GM19397 (cell line): ENCODE results near the gene URB1.
"Not testable (repeated sequence)": the region's sequence is repeated elsewhere in the genome, so short reads cannot be mapped to it uniquely, and the experiment has no call there.

Experiments used
- ATAC-seq: cut with Tn5 transposase; IDR thresholded peaks from one replicate; pipeline ENCODE4 v1.9.1; 2021; ENCODE audit warnings: mild to moderate bottlenecking, moderate library complexity; ENCODE audit not compliant: unreplicated experiment

The URB1 gene

GRCh38 chr21:32392880-32393676 lies at the start of gene URB1:
Gene URB1, minus strand, starts transcription at chr21:32393012. Its CDS starts 102 bp downstream, at chr21:32392910.
- peak; percentile 94 for ATAC-seq

DNA sequence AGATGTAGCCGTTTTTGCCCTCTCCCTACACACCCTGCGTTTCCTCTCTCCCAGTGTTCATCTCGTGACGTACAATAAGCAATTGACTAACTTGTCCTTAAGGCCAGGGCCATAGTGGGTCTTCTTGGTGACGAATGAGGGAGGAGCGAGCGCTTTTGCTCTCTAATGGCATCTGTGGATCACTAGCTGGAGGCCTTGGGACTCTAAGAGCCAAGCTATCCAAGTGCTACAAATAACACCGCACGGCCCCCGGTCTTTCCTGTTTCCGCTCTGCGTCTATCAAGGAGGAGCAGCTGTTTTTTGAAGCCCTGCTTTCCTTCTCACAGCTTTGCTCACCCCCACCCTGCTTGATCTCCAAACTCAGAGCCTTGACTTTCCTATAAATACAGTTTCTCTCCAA lies 44.9 kb upstream of the URB1 start:
- ATAC-seq = no peak

DNA sequence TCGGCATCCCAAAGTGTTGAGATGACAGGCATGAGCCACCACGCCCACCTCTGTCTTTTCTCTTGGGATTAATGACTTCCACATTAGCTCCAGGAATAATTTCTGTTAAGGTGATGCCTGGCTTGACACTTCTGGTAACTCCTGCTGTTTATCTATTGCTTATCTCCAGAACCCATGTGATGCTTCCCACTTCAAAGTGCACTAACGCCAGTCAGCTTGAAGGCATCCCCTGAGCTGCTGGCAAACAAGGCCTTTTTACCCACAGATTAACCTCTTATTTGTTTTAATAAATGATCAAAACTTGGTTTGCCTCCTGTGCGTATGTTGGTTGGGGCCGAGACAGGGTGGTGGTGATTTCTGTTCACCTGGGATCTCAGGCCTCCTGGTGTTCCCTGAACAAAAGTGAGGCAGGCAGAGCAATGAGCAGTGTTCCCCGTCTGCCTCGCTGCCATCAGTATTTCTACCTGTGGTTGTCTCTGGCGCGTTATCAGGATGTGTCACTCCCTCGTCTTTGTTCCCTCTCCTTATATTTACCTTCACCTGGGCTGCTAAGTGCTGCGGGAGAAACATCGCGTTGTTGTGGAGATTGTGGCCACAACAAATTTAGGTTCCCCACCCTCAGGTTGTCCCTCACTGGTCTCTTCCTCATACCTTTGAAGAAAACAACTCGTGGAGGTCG lies 40.3 kb upstream of the URB1 start:
- not testable (repeated sequence) for ATAC-seq

- no peak for ATAC-seq
Measured at GRCh38 chr21:32427958-32428623, 35.3 kb upstream of the URB1 start.

- no peak for ATAC-seq
Measured at GRCh38 chr21:32426592-32427051, 33.8 kb upstream of the URB1 start.

DNA sequence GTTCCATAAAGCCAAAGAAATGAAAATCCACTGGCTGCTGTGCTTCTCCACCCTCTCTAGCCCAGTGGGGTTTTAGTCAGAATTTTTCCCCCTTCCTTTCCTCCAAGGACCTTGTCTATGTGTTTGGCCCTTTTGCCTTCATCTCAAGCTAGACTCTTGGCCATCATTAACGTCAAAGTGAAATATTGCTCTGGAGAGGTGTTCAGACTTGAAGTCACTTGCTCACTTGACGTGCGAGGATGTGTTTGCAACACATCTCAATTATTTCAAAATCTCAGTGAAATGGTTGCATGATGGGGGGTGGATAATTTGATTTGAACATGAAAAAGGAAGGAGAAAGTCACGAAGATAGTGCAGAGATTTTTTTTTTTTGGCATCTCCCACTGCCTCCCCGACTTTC lies 33.3 kb upstream of the URB1 start:
- no peak for ATAC-seq

GRCh38 chr21:32425628-32426027 lies 32.8 kb upstream of the URB1 start:
- ATAC-seq = no peak

- no peak for ATAC-seq
Measured at GRCh38 chr21:32424674-32425073, 31.9 kb upstream of the URB1 start.

- ATAC-seq = no peak
Measured at GRCh38 chr21:32424191-32424535, 31.4 kb upstream of the URB1 start.

GRCh38 chr21:32423320-32424190 lies 30.7 kb upstream of the URB1 start:
- ATAC-seq = no peak

- no peak for ATAC-seq
Measured at GRCh38 chr21:32422064-32422463, 29.3 kb upstream of the URB1 start.

GRCh38 chr21:32418146-32418545 lies 25.3 kb upstream of the URB1 start:
- no peak for ATAC-seq

DNA sequence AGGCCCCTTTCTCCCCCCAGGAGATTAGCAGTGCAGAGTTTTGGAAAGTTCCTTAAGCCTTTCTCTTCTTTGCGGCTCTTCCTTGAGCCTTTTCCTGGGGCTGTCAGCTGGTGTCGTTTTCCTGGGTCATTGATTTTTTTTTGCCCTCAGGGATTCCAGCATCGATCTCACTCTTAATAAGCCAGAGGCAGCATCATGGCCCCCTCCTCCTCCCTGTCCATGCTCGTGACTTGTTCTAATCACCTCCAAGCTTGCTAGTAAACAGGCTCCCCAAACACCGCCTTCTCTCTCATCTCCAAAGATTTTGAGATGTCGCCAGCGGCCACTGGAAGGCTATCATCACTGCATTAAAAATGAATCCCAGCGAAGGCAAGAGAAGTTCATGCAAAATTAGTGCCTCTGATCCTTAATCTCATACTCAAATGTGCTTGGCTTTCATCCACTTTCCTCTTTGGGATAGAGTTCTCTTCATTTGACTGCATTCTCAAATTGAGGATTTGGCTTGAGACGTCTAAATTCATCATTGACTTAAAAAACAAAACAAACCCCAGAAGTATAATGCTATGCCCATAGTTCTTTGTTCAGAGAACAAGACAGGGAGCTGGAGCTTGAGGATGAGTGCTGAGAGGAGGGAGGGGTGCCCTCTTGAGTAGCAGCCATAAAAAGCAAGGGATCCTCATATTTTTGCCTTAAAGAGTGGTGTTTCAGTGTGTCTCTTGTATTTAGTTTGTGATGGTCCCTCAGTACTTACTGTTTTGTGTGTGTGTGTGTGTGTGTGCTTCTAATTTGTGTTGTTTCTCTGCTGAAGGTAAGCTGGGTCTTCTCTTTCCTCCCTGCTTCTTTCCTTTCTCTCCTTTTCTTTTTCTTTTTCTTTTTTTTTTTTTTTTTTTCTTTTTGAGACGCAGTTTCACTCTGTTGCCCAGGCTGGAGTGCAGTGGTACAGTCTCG lies 22.9 kb upstream of the URB1 start:
- ATAC-seq = no peak

DNA sequence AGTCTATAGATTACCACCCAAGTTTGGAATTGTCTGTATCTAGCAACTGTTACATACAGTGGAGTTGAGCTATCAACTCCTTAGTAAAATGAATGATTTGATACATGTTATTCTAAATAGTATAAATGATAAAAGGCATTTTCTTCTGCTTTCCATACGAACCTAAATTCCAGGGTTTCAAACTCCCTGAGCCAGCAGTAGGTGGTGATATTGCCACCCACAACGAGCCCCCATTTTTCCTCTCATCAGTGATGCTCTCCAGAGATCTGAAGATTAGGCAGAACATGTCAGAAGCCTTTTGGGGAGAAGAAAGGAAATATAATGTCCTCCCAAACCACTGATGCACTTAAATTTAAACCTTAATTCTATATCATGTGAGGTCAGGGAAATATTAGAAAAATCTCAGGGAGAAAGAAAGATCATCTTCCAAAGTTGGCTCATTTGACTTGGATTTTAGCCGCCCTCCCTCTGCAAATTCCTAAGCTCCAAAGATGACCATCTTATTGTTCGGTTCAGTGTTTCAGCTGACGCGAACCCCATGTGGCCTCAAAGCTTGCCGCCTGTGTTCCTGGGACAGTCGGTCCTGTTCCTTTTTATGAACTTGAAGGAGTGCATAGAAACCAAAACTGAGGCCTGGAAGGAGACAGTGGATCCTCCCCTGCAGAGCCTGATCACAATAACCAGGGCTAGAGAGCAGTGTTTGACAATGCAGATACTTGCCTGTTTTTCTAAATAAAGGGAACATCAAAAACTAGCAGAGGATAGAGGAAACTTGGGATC lies 22.0 kb upstream of the URB1 start:
- ATAC-seq = no peak

DNA sequence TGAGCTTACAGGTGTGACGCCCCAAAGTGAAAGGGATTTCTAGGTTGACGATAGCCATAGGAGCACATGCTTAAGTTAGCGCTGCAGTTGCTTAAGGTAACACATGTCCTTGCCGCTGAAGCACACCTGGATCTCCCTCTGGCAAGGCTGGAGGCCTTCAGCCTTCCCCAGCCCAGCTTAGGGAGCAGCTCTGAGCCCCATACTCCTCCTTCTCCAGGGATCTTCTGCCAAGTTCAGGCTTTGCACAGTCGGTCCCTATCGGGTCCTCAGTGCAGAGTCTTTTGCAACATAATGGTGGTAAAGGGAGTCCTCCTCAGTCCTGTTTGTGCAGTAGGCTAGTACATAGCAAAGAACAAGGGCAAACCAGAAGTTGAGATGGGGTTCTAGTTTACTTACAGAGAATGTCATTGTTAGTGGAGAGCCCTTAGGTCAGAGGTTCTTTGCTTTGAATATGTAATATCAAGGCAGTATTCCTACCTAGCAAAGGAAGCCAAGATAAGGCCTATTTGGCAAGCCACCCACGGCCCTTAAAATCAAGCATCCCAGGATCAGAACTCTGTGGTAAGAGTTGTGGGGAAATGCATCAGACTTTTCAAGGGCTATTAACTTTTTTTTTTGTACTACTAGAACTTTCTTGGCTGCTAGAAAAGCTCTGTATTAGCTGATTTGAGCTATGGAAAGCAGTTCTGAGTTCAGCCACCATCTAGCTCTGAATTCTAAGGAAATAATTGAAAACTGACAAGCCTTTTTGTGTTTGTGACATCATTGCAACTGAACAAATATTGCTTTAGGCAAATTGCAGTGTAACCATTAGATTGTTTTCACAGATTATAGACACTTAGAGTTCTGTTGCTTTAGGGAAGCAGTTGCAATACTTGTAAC lies 21.1 kb upstream of the URB1 start:
- ATAC-seq = no peak

DNA sequence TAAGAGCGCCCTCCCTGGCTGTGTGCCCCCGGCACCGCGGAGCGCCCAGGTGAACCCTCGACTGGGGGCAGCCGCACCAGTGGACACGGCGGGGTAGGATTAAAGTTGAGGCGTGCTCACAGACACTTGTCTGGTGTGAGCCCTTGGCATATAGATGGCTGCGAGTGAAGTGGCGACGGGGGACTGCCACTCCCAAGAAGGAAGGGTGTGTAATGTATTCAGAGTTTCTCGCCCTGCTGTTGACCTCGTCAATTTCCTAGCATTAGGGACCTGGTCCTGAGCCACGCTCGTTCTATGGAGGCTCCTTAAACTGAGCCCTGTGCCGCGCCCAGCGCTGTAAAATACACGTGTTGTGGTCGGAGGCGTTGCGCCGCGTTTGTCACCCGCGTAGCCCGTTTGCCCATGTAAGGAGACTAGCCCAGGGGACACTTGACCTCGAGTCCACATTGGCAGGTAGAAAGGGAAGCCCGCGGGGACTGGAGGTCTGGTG lies 20.2 kb upstream of the URB1 start:
- no peak for ATAC-seq

DNA sequence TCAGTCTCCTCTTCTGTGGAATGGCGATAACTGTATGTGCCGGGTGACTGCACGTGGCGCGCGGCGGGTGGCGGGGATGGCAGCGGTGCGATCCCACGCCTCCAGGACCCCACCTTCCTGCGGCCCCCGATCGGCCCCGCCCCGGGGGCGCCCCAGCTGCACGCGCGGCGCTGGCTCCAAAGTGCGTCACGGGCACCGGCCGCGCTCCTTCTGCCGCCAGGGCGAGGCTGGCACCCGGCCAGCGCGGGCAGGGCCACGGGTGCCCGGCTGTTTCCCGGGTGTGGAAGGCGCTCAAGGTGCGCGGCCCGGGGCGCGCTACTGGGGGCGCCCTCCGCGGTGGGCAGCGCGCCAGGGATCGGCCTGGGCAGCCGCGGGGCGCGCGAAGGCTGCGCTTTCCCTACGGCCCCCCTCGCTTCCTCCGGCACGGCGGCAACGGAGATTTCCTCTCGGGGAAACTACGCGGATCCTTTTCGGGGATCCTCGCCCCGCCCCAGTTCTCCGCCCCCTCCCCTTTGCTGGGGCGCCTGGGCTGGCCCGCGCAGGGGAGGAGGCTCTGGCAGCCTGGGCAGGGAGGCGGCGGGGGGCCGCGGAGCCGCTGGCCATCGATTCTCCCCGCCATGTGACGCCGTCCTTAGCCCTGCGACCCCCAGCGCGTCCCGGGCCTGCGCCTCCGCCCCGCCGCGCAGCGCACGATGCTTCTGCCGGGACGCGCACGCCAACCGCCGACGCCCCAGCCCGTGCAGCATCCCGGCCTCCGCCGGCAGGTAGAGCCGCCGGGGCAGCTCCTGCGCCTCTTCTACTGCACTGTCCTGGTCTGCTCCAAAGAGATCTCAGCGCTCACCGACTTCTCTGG lies 19.6 kb upstream of the URB1 start, which contains the start of gene EVA1C:
TSS of gene EVA1C (plus strand) at position 545 of the 853 bp plus-strand sequence. CDS start at position 693, 148 bp downstream.
- no peak for ATAC-seq
